CD4-positive, alpha-beta T cell treated with Interleukin-15 for 4 hours (primary cell): ENCODE measurements around the gene EID3.
"Not testable (repeated sequence)": the region's sequence is repeated elsewhere in the genome, so short reads cannot be mapped to it uniquely, and the experiment has no call there.

Experiments used
- DNase-seq: peaks from one replicate; pipeline ENCODE4 v3.0.0-alpha.2; 2020; ENCODE audit warnings: low spot score

The EID3 gene

GRCh38 chr12:104313568-104314241 is 10.2 kb downstream of the EID3 start:
- DNase-seq: no peak

- no peak for DNase-seq
Observed at GRCh38 chr12:104314242-104314614, 10.7 kb downstream of the EID3 start.

GRCh38 chr12:104315326-104316224 is 12.0 kb downstream of the EID3 start:
- DNase-seq: no peak

- DNase-seq: no peak
Observed at GRCh38 chr12:104316936-104317335, 13.4 kb downstream of the EID3 start.

- DNase-seq: no peak
Observed at GRCh38 chr12:104317538-104318210, 14.1 kb downstream of the EID3 start.

GRCh38 chr12:104319028-104319427 is 15.5 kb downstream of the EID3 start:
- no peak for DNase-seq

- no peak for DNase-seq
Observed at GRCh38 chr12:104319918-104320626, 16.5 kb downstream of the EID3 start.

- DNase-seq: no peak
Observed at GRCh38 chr12:104320627-104321024, 17.1 kb downstream of the EID3 start.

- no peak for DNase-seq
Observed at GRCh38 chr12:104321949-104322348, 18.4 kb downstream of the EID3 start.

- DNase-seq: not testable (repeated sequence)
Observed at GRCh38 chr12:104322533-104322932, 19.0 kb downstream of the EID3 start.

GRCh38 chr12:104323899-104324298 is 20.4 kb downstream of the EID3 start:
- DNase-seq: no peak

GRCh38 chr12:104328278-104328677 is 24.7 kb downstream of the EID3 start:
- DNase-seq: not testable (repeated sequence)

GRCh38 chr12:104328790-104329189 is 25.3 kb downstream of the EID3 start:
- DNase-seq: no peak

- DNase-seq: no peak
Observed at GRCh38 chr12:104329707-104330532, 26.4 kb downstream of the EID3 start.

- DNase-seq: no peak
Observed at GRCh38 chr12:104331376-104331775, 27.8 kb downstream of the EID3 start.

GRCh38 chr12:104332273-104332672 is 28.7 kb downstream of the EID3 start:
- DNase-seq: not testable (repeated sequence)

GRCh38 chr12:104333692-104334255 is 30.2 kb downstream of the EID3 start:
- DNase-seq: no peak

GRCh38 chr12:104334581-104334980 is 31.0 kb downstream of the EID3 start:
- no peak for DNase-seq

GRCh38 chr12:104336115-104336514 is 32.6 kb downstream of the EID3 start:
- DNase-seq: no peak

- no peak for DNase-seq
Observed at GRCh38 chr12:104337030-104337558, 33.6 kb downstream of the EID3 start.

- DNase-seq: no peak
Observed at GRCh38 chr12:104339663-104340062, 36.1 kb downstream of the EID3 start.
